Hematopoietic multipotent progenitor cell treated with erythropoietin and hydrocortisone succinate and interleukin-3 and kit ligand, for 17 days (in vitro differentiated cells): ENCODE data around the gene APOM.
A peak's percentile ranks its signal among the peaks of the same experiment; 100 is the strongest.

Source experiments
- DNase-seq: peaks from one replicate; pipeline ENCODE4 v3.0.0-alpha.2; 2015; ENCODE audit warnings: low spot score

The APOM gene

DNA sequence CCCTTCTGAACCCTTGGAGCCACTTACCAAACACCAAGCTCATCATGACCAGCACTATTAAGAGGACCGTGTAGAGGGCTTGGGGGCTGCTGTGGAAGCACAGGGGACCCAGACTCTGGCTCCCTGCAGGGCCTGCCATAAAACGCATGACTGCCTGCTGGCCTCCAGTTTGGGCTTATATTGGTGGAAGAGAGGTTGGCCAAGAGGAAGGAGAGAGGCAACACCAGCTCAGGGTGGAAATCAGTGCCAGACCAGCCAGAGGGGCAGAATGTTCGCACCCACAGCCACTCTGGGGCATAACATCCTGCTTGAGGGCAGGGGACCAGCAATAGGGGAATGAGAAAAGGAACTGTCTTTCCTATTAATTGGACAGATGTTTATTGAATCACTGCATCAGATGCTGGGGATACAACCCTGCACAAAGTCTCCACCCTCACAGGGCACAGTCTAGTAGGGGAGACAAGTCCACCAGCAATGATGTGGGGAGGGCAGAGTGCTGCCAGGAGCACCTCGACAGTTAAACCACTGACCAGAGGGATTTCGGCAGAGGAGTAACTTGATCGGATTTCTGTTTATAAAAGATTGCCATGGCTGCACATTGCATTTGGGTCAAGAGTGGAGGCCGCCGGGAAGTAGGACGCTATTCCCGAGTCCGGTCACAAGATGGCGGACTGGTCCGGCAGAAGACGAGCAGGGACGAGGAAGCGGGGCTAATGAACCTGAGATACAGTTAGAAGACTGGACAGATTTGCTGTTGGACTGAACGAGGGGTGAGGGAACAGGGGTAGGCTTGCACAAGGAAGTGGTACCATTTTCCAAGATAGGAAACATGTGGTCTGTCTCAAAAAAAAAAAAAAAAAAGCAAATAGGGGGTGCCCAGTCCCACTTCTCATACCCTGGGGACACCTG, 24.8 kb downstream of the APOM start, which contains the start of gene LY6G5C:
TSS of gene LY6G5C (minus strand) at position 842 of the 909 bp plus-strand sequence. CDS start at position 148, 694 bp downstream.
- peak; percentile 80 for DNase-seq

DNA sequence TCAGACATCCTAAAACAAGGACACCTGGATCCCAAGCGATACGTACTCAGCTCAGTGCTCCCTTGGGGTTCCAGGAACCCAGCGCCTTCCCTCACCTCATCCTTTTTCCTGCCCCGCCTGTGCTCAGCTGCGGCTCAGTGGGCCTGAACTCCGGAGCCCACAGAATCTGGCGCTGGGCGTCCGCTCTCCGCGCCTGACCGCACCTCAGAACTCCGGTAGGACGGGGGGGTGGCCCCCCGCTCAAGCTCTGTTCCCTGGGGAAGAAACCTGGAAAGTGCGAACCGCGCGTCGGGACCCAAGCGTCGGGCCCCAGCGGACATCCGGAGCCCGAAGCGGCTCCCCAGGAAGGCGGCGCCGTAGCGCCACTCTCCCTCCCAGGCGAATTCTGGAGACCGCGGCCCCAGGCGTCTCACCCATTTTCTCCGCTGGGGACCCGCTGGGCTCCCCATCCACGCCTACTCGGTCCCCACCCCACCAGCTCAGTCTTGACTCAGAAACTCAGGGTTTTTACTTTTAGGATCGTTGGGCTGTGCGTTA, 25.5 kb downstream of the APOM start:
- DNase-seq, result no peak

GRCh38 chr6:31683591-31683990, 27.9 kb downstream of the APOM start:
- DNase-seq, result no peak

GRCh38 chr6:31686483-31686882, 30.8 kb downstream of the APOM start:
- DNase-seq, result peak; percentile 31

DNA sequence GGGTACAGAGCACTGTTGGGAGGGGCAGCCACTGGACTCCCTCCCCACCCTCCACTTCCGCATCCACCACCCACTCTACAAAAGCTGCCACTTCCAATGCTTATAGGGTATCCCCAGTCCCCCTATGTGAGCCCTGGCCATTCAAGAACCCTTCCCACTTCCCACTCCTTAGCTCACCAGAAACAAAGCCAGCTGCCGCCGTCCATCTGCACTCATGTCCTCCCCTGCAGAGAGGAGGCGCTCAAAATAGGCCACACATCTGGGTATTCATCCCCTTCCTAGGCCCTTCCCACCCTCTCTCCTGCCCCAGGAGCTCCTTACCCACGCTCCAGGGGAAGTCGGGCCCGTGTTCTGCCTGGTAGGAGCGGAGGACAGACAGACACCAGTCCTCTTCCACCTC, 31.6 kb downstream of the APOM start:
- no peak for DNase-seq

DNA sequence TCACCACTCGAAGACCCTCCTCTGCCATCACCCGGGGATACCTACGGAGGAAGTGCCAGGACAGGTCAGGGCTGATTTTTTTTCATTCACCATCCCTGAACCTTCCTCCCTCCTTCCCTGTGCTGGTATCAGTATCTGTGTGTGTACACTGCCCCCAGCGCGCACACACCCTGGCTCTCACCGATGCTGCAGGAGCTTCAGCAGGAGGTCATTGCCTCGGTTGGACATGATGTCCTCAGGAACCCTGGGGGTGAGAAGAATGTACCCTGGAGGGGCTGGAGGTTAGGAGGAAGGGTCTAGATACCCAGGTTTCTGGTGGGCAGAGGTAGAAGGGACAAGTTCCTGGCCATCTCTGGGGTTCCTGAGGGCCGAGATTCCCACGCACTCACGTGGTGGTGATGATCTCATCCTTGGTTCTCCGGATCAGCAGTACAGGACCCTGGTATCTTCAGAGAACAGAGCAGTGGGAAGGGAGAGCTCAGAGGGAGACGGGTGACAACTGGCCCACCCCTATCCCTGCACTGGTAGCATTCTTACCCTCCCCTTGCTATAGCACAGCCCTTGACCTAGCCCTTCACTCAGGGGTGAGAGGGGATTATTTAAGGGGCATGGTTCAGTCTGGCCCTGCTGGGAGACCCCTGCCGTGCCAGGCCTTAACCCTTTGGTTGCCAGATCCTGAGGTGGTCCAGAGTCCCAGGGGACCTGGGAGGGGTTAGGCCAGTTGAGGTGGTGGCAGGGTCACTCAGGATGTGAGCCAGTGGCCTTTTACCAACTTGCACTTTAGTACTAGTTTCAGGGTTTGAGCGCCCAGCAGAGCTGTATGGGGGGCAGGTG, 32.4 kb downstream of the APOM start:
- DNase-seq, result no peak

- peak; percentile 23 for DNase-seq
These were observed 33.8 kb downstream of the APOM start for GRCh38 chr6:31689249-31690110.

- DNase-seq, result peak; percentile 27
These were observed 34.8 kb downstream of the APOM start for GRCh38 chr6:31690231-31691077.

- DNase-seq, result no peak
These were observed 35.4 kb downstream of the APOM start for GRCh38 chr6:31691078-31691463.

GRCh38 chr6:31691564-31692108, 35.9 kb downstream of the APOM start:
- no peak for DNase-seq

GRCh38 chr6:31692353-31692752, 36.7 kb downstream of the APOM start:
- DNase-seq, result no peak

GRCh38 chr6:31692886-31693285, 37.2 kb downstream of the APOM start:
- DNase-seq, result no peak

GRCh38 chr6:31693535-31693934, 37.8 kb downstream of the APOM start:
- no peak for DNase-seq

GRCh38 chr6:31697555-31697954, 41.9 kb downstream of the APOM start:
- DNase-seq, result no peak

DNA sequence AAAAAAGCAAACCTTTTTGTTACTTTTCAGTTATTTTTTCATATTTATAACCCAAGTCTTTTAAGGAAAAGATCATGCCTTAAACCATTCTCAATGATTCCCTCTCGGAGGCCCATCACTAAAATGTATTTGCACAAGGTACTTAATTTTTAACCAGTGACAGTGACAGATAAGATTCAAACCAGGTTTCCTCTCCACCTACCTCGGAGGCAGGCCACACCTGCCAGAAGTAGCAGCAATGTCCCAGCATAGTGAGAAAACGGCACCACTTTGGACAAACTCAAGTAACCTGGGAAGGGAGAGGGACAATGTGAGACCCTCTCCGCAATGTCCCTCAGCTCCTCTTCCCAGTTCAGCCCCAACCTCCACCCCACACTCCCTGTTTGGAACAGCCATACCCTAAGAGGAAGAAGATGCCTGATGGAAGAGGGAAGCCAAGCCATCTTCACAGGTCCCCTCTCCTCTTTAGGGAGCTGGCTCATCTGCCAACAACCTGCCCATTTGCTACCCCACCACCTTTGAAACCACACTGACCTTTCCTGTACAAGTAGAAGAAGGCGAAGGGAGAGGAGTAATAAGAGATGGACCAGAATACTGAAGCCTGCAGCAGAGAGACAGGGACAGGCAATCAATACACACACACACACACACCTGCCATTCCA, 45.2 kb downstream of the APOM start:
- no peak for DNase-seq

GRCh38 chr6:31701666-31702404, 46.1 kb downstream of the APOM start:
- DNase-seq, result peak; percentile 73

DNA sequence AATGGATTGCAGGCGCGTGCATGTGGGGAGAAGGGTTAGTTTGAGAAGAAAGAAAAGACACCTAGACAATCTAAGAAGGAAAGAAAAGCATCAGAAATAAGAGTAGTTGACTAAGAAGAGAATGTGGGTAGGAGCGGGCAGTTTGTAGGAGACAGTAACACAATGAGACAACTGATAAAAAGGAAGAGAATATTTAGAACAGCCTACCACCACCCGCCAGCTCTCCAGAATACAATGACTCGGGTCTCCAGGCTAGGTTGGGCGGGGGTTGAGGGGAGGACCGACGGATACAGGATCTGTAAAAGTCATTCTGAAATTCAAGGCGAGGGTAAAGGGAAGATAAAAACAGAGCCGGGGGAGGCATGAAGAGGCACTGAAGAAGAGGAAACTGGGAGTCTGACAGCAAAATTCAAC, 46.7 kb downstream of the APOM start:
- DNase-seq, result no peak

- peak; percentile 96 for DNase-seq
These were observed 47.4 kb downstream of the APOM start, which contains the start of gene ABHD16A for GRCh38 chr6:31702819-31703716. TSS of gene ABHD16A (minus strand) at chr6:31703324. CDS start at chr6:31703281, 43 bp downstream.
